ENCODE data around the gene CIDEC.

CIDEC gene

DNA sequence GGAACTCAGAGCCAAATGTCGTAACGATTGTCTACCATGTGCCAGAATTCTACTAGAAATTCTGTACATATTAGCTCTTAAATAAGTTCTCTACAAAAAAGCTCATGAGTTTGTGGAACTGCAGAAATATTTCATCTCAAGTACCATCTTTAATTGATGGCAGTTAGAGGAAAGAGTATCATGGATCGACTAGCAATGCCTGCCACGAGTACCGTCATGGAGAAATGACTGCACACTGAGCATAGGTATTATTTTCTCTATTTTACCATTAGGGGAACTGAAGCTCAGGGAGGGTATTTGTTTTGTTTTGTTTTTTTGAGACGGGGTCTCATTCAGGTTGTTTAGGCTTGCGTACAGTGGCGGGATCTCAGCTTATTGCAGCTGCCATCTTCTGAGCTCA lies 39.0 kb downstream of the CIDEC start:
- no peak for DNase-seq

DNA sequence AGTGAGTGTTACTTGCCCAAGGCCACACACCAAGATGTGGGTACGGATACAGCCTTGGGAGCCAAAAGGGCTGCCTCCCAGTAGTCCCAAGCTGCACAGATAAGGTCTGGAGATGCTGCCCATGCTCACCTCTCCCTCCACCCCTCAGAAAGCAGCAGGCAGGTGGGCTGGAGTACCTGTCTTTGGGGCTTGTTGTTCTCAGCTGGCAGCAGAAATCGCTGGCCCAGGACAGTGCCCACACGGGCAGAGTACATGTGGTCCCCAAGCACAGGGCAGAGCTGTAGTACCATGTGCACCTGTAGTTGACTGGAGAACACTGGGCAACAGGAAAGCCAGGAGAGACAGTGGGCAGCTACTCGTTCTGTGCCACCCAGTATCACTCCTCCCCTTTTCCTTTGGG lies 41.2 kb downstream of the CIDEC start:
- DNase-seq = no peak

DNA sequence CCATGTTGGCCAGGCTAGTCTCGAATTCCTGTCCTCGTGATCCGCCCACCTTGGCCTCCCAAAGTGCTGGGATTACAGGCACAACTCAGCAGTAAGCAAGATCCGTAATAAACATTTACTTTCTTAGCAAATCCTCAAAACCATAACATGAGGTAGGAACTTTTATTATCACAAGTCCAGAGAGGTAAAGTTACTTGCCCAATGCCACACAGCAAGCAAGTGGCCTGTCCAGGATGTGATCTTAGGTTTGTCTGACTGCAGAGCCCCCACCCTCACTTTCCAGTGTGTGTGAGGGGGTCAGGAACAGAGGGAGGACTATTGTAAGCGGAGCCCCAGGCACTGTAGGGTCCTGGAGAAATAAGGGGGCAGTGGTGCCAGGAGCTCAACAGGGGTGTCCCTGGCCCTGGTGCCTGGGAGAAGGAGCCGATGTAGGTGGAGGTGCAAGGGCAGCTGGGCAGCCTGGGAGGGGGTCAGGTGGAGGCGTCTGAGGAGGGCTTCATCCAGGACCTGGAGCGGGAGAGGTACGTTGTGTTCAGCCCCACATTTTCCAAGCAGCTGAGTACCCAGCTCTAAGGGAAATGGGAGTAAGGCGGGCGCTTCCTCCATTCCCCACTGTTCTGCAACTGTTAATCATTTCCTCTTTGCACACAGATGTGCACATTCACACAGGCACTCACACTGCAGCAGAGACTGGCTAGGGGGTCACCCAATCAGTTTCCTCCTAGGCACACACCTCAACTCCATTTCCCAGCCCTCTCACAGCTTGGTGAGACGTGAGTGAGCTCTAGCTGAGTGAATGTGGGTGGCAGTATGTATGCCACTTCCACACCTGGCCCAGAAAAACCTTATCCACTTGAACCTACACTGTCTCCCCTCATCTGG lies 42.1 kb downstream of the CIDEC start:
- no peak for DNase-seq

DNA sequence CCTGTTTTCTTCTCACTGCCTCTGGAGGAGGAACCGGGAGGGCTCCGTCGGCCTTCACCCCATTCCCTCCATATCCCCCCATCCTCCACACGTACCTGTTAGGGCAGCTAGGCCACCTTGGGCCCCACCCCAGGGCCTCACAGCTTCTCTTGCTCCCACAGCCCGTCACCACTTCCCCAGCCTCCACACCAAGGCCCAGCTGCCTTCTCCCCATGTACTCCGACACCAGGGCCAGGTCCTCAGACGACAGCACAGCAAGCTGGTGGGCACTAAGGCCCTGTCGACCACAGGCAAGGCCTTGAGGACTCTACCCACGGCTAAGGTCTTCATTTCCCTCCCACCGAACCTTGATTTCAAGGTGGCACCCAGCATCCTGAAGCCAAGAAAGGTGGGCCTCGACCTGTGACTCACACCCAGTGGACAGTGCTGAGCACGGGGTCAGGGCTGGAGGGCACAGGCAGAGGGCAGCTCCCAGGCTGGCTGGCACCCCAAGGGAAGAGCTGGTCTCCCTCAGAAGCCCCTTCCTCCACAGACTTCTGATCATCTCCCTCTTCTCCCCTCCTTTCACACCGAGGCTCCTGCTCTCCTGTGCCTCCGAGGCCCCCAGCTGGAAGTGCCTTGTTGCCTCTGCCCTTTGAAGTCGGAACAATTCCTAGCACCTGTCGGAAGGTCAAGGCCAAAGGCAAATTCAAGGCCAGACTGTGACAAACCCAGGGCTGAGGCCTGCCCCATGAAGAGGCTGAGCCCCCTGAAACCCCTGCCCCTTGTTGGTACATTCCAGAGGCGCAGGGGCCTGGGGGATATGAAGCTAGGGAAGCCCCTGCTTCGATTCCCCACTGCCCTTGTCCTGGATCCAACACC lies 45.3 kb downstream of the CIDEC start:
- DNase-seq = no peak

DNA sequence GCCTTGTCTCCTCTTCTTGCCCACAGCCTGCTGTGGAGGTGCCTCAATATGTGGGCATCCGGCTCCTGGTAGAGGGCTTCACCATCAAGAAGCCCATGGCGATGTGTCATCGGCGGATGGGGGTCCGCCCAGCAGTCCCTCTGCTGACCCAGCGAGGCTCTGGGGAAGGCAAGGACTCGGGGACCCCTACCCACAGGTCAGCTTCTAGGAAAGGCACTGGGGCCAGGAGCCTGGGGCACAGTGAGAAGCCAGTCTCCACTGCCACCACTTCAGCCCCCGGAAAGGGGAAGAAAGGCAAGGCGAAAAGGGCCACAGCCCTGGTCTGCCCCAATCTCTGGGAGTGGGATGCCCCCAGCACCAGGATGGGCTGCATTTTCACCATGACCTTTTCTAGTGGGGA lies 47.0 kb downstream of the CIDEC start:
- no peak for DNase-seq

DNA sequence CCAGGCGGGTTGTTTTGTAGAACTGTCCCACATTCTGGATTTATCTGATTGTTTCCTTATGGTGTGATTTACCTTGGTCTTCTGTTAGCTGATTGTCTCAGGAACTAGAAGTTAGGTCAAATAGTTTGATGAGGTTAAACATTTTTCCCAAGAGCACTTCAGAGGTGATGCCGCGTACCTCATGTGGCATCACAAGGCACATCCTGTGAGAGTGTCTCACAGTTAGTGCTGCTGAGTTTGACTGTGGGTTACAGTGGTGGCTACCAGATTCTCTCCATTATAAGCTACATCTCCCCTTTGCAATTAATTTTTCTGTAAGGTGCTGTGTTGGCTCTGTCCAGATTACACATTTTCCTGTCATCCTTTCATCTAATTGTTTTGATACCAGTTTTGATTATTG lies 48.8 kb downstream of the CIDEC start:
- DNase-seq = no peak

DNA sequence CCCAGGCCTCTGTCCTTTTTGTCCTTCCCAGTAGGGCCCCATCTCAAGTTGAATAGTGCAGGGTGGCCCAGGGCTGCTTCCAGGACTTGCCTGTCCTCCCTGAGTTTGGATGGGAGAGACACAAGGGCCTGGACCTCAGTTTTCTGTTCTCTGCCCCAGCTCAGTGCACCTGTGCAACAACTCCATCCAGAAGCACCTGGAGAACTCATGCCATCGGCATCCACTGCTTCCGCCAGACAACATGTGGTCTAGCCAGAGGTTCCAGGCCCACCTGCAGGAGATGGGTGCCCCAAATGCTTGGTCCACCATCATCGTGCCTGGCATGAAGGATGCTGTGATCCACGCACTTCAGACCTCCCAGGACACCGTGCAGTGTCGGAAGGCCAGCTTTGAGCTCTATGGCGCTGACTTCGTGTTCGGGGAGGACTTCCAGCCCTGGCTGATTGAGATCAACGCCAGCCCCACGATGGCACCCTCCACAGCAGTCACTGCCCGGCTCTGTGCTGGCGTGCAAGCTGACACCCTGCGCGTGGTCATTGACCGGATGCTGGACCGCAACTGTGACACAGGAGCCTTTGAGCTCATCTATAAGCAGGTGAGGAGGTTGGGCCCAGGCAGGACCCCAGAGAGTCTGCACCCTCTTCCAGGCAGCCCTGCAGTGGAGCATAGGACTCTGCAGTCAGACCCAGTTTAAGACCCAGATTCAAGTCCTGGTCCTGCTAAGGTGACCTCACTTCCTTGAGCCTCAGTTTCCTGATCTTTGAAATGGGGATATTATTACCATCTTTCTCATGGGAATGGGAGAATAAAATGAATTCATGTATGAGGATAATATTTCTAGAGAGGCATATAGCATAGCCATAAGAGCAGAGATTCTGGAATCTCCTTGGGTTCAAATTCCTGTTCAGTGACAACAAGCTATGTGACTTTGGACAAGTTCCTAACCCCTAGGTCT lies 51.0 kb downstream of the CIDEC start:
- no peak for DNase-seq

DNA sequence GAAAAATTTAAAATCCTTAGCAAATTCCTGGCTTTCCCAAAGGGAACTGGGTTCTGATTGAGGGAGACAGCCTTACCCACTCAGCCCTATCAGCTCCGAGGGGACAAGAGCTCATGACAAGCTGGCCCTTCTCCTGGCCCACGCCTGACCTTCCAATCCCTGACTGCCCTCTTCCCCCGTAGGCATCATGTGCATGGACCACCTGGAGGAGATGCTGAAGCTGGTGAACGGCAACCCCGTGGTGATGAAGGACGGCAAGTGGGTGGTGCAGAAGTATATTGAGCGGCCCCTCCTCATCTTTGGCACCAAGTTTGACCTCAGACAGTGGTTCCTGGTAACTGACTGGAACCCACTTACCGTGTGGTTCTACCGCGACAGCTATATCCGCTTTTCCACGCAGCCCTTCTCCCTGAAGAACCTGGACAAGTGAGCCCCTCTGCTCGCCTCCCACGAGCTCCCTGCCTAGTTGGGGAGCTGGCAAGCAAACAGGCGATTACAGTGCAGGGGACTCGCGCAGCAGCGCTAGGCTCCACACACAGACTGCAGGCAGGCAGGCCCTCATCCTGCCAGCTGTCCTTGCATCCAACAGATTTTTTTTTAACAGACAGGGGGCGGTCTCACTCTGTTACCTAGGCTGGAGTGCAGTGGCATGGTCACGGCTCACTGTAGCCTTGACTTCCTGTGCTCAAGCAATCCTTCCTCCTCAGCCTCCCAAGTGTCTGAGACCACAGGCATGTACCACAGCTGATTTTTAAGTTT lies 53.1 kb downstream of the CIDEC start:
- no peak for DNase-seq

DNA sequence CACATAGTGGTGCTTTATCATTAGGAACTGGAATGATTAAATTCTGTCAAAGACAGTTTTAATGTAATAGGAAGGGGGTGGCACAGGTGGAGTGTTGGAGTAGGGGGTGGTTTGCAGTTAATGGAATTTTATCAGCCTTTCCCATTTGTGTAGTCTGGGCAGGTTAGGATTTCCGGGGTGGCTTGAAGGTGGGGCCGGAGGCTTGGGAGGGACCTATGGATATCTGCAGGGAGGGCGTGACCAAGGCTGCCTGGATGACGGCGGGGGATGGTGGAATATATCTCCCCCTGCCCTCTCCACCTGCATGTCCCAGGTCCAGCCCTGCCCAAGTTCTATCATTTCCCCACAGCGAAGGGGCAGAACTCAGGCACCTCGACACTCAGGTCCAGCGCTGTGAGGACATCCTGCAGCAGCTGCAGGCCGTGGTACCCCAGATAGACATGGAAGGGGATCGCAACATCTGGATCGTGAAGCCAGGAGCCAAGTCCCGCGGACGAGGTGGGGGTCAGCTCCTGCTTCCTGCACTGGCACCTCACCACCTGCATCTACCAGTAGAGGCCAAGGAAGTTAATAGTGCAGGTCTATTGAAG lies 54.5 kb downstream of the CIDEC start:
- no peak for DNase-seq

DNA sequence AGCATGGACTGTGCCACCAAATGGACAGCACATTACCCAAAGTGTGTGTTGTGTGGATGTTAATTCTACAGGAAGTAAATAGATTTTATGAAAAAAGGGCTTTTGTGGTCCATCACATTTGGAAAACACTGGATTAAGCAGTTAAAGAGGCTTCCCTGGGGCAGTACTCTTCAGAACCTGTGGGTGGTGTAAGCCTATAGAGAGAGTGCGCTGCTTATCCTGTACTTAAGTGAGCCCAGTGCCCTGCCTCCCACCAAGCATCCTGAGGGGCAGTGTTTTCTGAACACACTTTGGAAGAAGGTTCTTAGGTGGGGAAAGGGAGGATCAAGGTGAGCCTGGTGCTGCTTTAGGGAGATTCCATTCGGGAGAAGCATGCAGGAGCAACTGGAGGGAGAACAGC lies 59.1 kb downstream of the CIDEC start:
- DNase-seq = no peak

DNA sequence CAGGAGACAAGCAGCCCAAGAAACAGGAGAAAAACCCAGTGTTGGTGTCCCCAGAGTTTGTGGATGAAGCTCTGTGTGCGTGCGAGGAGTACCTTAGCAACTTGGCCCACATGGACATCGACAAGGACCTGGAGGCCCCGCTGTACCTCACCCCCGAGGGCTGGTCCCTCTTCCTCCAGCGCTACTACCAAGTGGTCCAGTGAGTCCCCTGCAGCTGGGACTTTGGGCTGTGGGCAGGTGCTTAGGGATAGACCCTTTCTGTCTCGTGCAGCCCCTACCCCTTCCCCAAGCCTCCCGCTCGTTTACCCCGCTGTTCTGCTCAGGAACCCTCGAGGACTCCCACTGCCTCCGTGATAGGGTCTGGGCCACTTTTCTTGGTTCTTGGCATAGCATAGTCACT lies 59.5 kb downstream of the CIDEC start:
- no peak for DNase-seq

DNA sequence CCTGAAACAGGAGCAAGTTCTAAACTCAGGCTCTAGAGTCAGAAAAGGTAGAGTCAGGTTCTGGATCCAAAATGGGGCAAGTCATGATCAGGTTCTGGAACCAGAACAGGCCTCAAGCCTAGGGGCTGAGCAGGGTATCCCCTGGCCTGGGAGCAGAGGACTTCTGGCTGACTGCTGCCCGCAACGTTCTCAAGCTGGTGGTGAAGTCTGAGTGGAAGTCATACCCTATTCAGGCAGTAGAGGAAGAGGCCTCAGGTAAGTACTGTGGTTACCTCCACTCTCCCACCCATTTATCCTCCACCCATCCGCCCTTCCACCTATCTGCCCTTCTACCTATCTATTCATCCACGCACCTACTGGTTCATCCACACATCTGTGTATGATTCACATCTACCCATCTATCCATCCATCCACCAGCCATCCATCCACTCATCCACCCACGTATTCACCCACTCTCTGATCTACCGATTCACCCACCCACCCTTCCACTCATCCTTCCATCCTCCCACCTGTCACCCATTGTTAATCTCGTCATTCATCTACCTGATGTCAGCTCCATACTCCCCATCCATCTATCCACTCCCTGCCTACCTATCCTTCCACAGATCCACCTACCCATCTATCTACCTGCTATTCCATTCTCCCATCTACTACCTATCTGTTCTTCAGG lies 61.3 kb downstream of the CIDEC start:
- DNase-seq = no peak

DNA sequence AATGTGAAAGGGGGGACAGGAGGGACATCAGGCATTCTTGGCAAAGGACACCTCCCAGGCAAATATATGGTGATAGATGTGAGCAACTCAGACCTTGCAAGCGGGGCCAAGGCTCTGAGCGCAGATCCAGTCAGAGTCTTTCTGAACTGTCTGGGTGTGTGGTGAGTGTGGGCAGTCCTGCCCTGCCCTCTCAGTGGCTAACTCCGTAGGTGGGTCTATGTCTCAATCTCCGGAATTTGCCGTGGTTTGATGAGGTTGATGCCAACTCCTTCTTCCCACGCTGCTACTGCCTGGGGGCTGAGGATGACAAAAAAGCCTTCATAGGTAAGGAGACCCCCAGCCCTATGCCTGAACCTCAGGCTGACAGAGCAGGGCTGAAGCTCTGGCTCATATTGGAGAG lies 62.6 kb downstream of the CIDEC start:
- DNase-seq = no peak
